Mesothelial cell of epicardium (in vitro differentiated cells): ENCODE measurements around the gene SMIM45.

Experiments
- DNase-seq, 2 experiments: peaks; one replicate each; pipeline ENCODE4 v3.0.0; 2021; ENCODE audit warnings: low spot score in 2 of 2; ENCODE audit not compliant: unreplicated experiment in 2 of 2
- H3K27ac Mint-ChIP-seq: 2 replicates; pipeline ENCODE4 v1.8.0; 2021; ENCODE audit warnings: mixed read lengths
- H3K27me3 Mint-ChIP-seq: 2 replicates; pipeline ENCODE4 v1.8.0; 2021; ENCODE audit warnings: low read depth, mixed read lengths
- H3K36me3 Mint-ChIP-seq: 2 replicates; pipeline ENCODE4 v1.8.0; 2021; ENCODE audit warnings: mixed read lengths
- H3K4me1 Mint-ChIP-seq: 2 replicates; pipeline ENCODE4 v1.8.0; 2021; ENCODE audit warnings: mixed read lengths
- H3K4me3 Mint-ChIP-seq: 2 replicates; pipeline ENCODE4 v1.8.0; 2021; ENCODE audit warnings: mild to moderate bottlenecking, moderate library complexity, mixed read lengths
- H3K9me3 Mint-ChIP-seq: 2 replicates; pipeline ENCODE4 v1.8.0; 2021; ENCODE audit warnings: mixed read lengths
- CTCF ChIP-seq: fragments of 200-600 bp; sonication (generic); IDR thresholded peaks from one replicate; pipeline ENCODE4 v1.5.0; 2021; ENCODE audit warnings: antibody characterized with exemption; ENCODE audit not compliant: unreplicated experiment

The SMIM45 gene

DNA sequence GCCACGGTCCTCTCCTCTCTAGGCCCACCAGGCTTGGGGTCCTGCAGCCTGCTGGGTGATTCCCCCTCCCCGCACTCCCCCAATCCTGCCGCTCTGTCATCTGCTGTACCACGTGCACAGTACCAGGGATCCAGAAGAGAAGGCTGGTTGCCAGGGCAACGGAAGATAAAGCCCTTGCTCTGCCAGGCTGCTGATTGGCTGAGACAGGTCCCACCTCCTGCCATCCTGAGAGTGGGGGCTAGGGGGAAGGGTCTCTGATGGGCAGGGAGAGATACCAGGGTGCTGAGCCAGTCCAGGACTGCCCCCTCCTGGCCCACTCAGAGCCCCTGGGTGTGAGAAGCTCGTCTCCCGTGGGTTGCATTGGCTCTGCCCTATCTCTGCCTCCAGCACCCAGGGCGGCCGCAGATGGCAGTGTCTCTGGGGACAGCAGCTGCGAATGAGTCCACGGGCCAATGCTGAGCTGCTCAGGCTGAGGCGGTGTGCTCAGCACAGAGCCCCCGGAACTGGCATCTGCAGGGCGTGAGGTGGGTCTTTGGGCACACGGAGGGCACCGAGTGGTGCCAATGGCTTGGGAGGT lies at the start of gene SMIM45:
TSS of gene SMIM45 (plus strand) at position 253 of the 577 bp plus-strand sequence.
- Mint-ChIP-seq H3K4me1 (peaks cover 17% of the 10 kb centered on the region), H3K4me3 (no peak within 1 kb of the TSS), H3K9me3 (no peaks in the 10 kb centered on the region), H3K27me3 (no peaks in the 10 kb centered on the region), H3K36me3 (no peaks in the 10 kb centered on the region), H3K27ac (no peak within 1 kb of the TSS)
- DNase-seq, result no peak
- no peak for TF ChIP-seq CTCF

- TF ChIP-seq CTCF, result no peak
- Mint-ChIP-seq H3K9me3 (no peaks in the 10 kb centered on the region), H3K4me1 (no peaks in the 10 kb centered on the region), H3K36me3 (peaks cover 19% of the 10 kb centered on the region), H3K4me3 (no peak overlapping the region), H3K27me3 (peaks cover 3% of the 10 kb centered on the region), H3K27ac (no peak overlapping the region)
- DNase-seq, result no peak
Observed at GRCh38 chr22:41902932-41903421, 49.0 kb upstream of the SMIM45 start.

GRCh38 chr22:41904450-41905410 lies 47.2 kb upstream of the SMIM45 start:
- H3K27ac Mint-ChIP-seq, result no peak overlapping the region
- H3K27me3 Mint-ChIP-seq, result peaks cover 20% of the 10 kb centered on the region
- H3K36me3 Mint-ChIP-seq, result peaks cover 19% of the 10 kb centered on the region
- TF ChIP-seq CTCF, result no peak
- H3K4me1 Mint-ChIP-seq, result no peaks in the 10 kb centered on the region
- H3K9me3 Mint-ChIP-seq, result no peaks in the 10 kb centered on the region
- no peak for DNase-seq
- H3K4me3 Mint-ChIP-seq, result no peak overlapping the region

DNA sequence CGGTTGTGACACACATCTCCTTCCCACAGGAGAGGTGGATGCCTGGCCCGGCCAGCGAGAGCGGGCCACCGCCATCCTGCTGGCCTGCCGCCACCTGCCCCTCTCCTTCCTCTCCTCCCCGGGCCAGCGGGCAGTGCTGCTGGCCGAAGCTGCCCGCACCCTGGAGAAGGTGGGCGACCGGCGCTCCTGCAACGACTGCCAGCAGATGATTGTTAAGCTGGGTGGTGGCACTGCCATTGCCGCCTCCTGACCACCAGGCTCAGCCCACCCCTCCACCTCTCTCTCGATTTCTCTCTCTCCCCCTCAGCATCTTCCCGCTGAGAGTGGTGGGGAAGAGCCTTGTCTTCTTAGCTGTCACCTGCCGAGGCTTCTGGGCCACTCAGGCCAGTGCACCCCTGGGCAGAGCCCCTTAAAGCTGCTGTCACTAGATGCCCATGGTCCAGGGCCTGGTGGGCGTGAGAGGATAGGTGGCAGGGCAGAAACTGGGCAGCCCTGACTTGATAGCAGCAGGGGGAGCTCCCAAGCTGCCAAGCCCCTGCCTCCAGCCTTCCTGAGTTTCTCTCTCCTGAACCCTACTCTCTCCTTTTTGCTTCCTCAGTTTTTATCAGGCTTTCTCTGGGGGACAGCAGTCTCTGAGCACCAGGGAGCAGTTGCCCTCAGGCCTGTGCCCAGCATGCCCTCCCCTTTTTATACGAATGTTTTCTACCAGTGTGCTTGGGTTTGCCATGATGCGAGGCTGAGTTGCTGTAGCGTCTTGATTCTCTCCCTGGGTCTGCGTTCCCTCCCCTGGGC lies 46.3 kb upstream of the SMIM45 start:
- Mint-ChIP-seq H3K9me3 (no peaks in the 10 kb centered on the region), H3K36me3 (peaks cover 17% of the 10 kb centered on the region), H3K27ac (no peak overlapping the region), H3K4me3 (no peak overlapping the region), H3K27me3 (peaks cover 22% of the 10 kb centered on the region), H3K4me1 (no peaks in the 10 kb centered on the region)
- no peak for TF ChIP-seq CTCF
- no peak for DNase-seq

GRCh38 chr22:41906822-41907221 lies 45.1 kb upstream of the SMIM45 start:
- Mint-ChIP-seq H3K27me3 (peaks cover 34% of the 10 kb centered on the region), H3K9me3 (no peaks in the 10 kb centered on the region), H3K27ac (no peak overlapping the region), H3K4me3 (no peak overlapping the region), H3K36me3 (peaks cover 14% of the 10 kb centered on the region), H3K4me1 (peaks cover 2% of the 10 kb centered on the region)
- no peak for TF ChIP-seq CTCF
- DNase-seq, result no peak
